Stimulated activated CD4-positive, alpha-beta T cell treated with anti-CD3 and anti-CD28 coated beads, Interleukin-2, amount 100 ng/mL, for 4 hours (primary cell): Measurements from ENCODE around the gene PCNT.
A peak's percentile ranks its signal among the peaks of the same experiment; 100 is the strongest.
"Not testable (repeated sequence)": the region's sequence is repeated elsewhere in the genome, so short reads cannot be mapped to it uniquely, and the experiment has no call there.

Experiments
- DNase-seq: peaks from one replicate; pipeline ENCODE4 v3.0.0-alpha.2; 2020; ENCODE audit warnings: low read depth

The PCNT gene

GRCh38 chr21:46454634-46455390, 130.9 kb downstream of the PCNT start:
- DNase-seq: no peak

DNA sequence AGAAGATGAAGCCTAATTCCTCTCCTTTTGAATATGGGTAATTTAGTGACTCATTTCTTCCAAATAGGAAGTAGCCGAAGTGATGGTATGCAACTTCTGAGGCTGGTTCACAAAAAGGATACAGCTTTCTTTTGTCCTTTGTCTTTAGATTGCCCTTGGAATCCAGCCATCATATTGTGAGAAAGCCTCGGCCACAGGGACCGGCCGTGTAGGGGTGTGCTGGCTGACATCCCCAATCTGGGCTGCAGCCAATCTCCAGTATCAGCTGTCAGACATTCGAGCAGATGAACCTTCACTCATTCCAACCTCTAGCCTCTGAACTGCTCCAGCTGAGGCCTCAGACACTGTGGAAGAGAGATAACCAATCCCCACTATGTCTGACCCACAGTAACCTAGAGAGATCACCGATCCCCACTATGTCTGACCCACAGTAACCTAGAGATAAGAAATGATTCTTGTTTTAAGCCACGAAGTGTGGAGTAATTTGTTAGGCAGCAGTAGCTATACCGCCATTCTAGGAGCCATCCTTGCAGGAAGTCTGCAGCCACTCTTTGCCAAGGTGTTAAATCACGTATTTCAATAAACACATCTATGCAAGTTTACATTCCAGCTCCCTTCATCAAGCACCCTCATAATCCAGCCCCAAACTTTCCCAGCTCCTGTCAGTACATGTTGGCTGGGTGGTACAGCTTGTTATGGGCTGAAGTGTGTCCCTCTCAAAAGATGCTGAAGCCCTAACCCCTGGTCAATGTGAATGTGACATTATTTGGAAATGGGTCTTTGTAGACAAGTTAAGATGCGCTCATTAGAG, 131.8 kb downstream of the PCNT start:
- DNase-seq: no peak

DNA sequence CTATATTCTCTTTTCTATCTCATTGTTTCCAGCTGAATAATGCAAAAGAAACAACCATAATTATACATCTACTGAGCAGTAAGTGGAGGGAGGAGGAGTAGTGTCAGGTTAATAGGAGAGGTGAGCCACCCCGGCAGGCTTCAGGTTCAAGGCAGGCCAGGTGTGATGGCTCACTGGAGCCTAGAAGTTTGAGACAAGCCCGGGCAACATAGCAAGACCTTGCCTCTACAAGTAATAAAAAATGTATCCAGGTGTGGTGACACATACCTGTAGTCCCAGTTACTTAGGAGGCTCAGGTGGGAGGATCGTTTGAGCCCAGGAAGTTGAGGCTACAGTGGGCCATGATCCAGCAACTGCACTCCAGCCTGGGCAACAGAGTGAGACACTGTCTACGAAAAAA, 132.8 kb downstream of the PCNT start:
- DNase-seq: no peak

GRCh38 chr21:46457801-46458314, 133.9 kb downstream of the PCNT start:
- DNase-seq: no peak

DNA sequence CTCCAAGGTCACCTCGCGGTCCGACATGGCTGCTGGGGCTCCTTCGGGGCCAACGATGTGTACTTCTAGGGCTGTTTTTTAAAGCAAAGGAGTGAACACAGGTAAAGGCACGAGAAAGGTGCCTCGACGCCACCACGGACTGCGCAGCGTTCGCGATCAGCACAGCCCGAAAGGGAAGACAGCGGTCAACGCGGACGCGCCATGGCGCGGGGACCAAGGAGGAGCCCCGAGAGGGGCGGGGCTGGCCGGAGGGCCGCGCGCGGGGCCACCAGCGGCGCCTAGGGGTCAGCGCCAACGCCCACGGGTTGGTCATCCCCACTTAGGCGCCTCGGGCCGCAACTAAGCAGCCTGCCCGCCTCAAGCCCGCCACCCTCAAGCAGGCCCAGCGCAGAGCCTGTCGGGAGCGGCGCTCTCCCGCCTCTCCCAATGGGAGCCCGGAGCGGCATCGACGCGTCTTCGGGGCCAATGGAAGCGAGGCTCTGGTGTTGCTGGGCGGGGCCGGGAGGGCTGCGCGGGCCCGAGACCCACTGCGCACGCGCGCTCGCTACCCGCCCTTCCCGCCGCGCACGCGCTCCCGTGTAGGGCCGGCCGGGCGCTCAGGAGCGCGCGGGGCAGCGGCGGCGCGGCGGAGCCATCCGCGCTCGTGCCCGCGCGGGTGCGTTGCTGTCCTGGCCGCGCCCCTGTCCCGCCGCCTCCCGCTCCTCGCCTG, 134.5 kb downstream of the PCNT start, which contains the start of gene DIP2A:
Gene DIP2A (plus strand): TSS at position 577 of the 709 bp plus-strand sequence. CDS start 241 bp downstream, outside the sequence.
- DNase-seq: peak; percentile 90

DNA sequence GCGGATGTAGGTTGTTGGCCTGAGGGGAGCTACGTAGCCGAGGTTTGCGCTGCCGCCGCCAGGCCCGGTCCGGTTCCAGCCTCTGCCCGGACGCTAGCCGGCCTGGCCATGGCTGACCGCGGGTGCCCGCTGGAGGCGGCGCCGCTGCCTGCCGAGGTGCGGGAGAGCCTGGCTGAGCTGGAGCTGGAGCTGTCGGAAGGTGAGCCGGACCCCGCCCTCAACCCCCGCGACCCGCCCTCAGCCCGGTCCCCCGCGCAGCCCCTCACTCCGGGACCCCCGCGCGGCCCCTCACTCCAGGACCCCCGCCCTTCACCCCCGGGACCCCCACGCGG, 135.0 kb downstream of the PCNT start:
- DNase-seq: no peak

DNA sequence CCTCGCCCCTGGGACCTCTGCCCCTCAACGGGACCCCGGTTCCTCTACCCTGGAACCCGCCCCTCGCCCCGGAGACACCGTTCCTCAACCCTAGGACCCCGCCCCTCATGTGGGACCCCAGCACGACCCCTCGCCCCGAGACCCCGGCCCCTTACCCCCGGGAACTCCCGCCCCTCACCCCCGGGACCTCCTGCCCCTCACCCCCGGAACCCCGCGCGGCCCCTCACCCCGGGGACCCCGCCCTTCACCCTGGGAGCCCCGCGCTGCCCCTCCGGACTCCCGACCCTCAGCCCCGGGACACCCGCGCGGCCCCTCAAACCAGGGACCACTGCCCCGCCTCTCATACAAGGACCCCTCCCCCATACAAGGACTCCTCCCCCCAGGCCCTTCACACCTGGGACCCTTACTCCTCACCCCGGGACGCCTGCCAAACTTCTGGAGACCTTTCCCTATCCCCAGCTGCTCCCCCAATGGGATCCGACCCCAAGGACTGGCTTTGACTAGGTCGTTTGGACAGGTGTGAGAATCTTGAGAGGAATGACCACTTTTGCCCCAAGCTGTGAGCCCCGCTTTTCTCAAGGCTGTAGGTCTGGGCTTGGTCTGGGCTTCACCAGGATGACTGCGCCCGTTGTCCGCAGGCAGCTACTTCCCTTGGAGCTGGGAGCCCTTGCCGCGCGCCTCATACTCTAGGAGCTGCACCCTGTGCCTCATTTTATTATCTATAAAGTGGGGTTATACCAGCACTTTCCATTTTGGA, 135.6 kb downstream of the PCNT start:
- DNase-seq: no peak

DNA sequence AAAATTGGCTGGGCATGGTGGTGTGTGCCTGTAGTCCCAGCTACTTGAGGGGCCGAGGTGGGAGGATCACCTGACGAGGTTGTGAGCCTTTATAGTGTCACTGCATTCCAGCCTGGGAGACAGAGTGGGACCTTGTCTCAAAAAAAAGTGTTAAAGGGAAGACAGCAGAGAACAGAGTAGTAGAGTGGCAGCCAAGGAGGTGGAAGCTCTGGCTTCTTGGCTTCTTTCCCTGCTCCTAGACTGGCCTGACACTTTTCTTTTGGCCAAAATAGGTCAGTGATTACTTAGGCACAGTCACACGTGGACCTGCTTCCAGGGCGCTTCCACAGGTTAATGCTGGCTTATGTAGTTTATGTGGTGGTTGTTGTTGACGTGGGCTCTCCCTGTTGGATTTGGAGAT, 138.0 kb downstream of the PCNT start:
- DNase-seq: no peak

DNA sequence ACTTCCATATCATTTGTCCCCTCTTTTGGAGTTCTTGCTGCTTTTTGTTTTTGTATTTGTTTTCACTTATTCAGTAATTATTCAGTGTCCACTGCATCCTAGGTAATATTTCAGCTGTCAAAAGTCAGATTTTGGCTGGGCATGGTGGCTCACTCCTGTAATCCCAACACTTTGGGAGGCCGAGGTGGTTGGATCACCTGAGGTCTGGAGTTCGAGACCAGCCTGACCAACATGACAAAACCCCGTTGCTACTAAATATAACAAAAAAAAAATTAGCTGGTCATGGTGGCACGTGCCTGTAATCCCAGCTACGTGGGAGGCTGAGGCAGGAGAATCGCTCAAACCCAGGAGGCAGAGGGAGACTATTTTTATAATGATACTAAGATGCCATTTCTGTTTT, 141.2 kb downstream of the PCNT start:
- DNase-seq: not testable (repeated sequence)

GRCh38 chr21:46465651-46466050, 141.7 kb downstream of the PCNT start:
- DNase-seq: no peak

DNA sequence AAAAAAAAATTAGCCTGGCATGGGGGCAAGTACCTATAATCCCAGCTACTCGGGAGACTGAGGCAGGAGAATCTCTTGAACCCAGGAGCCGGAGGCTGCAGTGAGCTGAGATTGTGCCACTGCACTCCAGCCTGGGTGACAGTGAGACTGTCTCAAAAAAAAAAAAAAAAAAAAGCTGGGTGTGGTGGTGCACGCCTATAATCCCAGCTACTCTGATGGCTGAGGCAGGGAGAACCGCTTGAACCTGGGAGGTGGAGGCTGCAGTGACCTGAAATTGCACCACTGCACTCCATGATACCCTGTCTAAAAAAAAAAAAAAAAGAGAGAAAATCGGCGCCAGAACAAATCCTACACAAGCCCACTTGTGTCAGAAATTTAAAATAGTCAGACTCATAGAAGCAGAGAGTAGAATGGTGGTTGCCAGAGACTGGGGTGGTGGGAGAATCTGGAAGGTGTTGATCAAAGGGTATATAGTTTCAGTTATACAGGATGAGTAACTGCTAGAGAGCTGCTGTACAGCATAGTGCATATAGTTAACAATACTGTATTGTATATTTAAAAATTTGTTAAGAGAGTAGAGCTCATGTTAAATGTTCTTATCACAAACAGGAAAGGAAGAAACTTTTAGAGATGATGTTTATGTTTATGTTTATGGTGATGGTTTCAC, 144.3 kb downstream of the PCNT start:
- DNase-seq: no peak

GRCh38 chr21:46469275-46469674, 145.3 kb downstream of the PCNT start:
- DNase-seq: no peak

DNA sequence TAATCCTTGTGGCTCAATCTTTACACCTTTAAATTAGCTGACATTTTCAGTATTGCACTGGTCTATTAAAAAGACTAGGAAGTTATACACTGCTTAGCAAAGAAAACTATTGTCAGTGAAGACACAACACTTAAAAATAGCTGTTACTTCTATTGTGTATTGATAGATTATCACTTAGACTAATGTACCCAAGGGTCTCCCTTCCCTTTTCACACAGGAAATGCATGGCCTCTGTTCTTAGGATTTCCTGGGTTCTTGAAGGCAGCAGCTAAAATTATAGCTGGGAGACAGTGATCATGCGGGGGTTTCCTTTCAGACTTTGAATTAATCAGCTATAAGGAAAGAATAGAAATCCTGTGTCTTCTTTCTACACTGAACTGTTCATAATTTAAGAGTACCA, 147.6 kb downstream of the PCNT start:
- no peak for DNase-seq

GRCh38 chr21:46472246-46472645, 148.3 kb downstream of the PCNT start:
- DNase-seq: no peak

DNA sequence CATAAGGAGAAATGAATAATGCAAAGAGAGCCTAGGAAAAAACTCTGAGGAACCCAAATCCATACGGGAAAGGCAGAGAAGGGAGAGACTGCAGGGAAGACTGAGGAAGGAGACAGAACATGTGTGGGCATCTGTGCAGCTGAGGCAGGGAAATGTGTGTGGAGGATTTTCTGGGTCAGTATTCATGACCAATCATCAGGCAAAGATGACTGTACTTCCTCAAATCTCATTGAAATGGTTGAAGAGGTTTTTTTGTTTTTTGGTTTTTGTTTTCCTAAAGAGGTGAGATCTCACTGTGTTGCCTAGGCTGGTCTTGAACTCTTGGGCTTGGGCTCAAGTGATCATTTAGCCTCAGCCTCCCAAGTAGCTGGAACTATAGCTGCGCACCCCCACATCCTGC, 150.4 kb downstream of the PCNT start:
- DNase-seq: no peak

- no peak for DNase-seq
Measured at GRCh38 chr21:46475296-46475695, 151.3 kb downstream of the PCNT start.

DNA sequence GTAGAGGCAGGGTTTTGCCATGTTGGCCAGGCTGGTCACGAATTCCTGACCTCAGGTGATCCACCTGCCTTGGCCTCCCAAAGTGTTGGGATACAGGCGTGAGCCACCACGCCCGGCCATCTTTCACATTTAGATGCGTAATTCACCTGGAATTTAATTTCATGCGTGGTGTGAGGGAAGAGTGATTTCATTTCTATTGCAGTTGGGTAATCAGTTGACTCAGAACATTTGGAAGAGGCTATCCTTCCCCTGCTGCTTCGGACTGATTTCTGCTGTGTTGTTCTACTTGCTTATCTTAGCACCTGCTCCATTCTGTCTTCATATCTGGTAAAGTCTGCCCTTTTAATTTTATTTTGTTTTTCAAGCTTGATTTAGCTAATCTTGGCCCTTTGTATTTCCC, 153.8 kb downstream of the PCNT start:
- no peak for DNase-seq

- no peak for DNase-seq
Measured at GRCh38 chr21:46478910-46479309, 155.0 kb downstream of the PCNT start.

DNA sequence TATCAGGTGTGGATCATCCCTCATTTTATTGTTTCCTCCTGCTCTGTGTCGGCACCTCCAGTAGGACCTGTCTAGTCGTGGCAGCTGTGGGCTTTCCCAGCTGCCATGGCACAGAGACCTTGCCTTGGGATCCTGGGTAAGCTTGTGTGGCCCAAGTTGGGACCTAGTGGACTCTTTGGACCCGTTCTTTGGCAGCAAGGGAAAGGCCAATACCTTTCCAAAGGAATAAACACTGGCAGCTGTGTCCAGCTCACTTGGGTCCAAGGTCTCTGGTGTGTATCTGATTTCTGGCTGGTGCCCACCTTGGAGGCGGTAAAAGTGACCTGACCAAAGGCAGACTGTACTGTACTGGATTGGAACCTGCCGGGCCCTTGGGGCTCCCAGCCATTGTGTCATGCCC, 156.5 kb downstream of the PCNT start:
- DNase-seq: no peak

GRCh38 chr21:46482225-46482845, 158.4 kb downstream of the PCNT start:
- DNase-seq: no peak

DNA sequence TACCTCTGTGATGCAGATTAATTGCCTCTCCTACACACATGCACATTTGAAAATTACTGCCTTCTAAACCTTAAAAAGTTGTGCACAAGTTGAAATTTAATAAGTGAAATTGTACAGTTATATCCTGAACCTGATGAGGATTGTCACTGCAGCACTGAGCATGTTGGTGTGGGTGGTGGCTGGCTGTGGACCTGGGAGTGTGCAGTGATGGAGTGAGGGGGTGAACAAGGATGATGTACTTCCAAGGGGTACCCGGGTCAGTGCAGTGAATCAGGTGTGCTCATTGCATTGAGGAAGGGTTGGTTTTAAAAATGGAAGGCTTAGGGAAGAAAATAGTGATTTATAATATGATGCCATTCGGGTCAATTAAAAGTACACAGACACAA, 158.9 kb downstream of the PCNT start:
- DNase-seq: no peak
